IPS-18c (cell line): ENCODE measurements around the gene DNAI2.
"Not testable (repeated sequence)": the region's sequence is repeated elsewhere in the genome, so short reads cannot be mapped to it uniquely, and the experiment has no call there.

Experiments
- H3K4me3 ChIP-seq: 2 replicates; pipeline ENCODE4 v1.7.0; 2013; ENCODE audit warnings: low read depth, mild to moderate bottlenecking, low read length, moderate library complexity; ENCODE audit not compliant: insufficient read depth
- H3K9me3 ChIP-seq: one replicate; pipeline ENCODE4 v1.6.1; 2013; ENCODE audit warnings: mild to moderate bottlenecking, low read length, moderate library complexity; ENCODE audit not compliant: control insufficient read depth, insufficient read depth

Gene DNAI2

GRCh38 chr17:74241847-74242246, 32.2 kb upstream of the DNAI2 start:
- Histone ChIP-seq H3K9me3 (no peaks in the 10 kb centered on the region), H3K4me3 (no peak overlapping the region)

- no peak overlapping the region for H3K4me3 ChIP-seq
- H3K9me3 ChIP-seq = no peaks in the 10 kb centered on the region
Measured at GRCh38 chr17:74243013-74243755, 30.9 kb upstream of the DNAI2 start.

- no peak overlapping the region for H3K4me3 ChIP-seq
- H3K9me3 ChIP-seq = no peaks in the 10 kb centered on the region
Measured at GRCh38 chr17:74244128-74244527, 29.9 kb upstream of the DNAI2 start.

- H3K4me3 ChIP-seq = no peak overlapping the region
Measured at GRCh38 chr17:74244548-74244947, 29.5 kb upstream of the DNAI2 start.

GRCh38 chr17:74245145-74245831, 28.7 kb upstream of the DNAI2 start:
- H3K9me3 ChIP-seq = no peaks in the 10 kb centered on the region
- H3K4me3 ChIP-seq = no peak overlapping the region

More at GRCh38 chr17:74244548-74244947, 29.5 kb upstream of the DNAI2 start:
- H3K9me3 ChIP-seq = no peaks in the 10 kb centered on the region

GRCh38 chr17:74245871-74246270, 28.2 kb upstream of the DNAI2 start:
- Histone ChIP-seq H3K4me3 (0 out of 2 replicates have a peak overlapping the region, but pooled peaks have one; percentile 6), H3K9me3 (no peaks in the 10 kb centered on the region)

- H3K9me3 ChIP-seq = no peaks in the 10 kb centered on the region
- no peak overlapping the region for H3K4me3 ChIP-seq
Measured at GRCh38 chr17:74249590-74250270, 24.3 kb upstream of the DNAI2 start.

GRCh38 chr17:74250324-74250995, 23.6 kb upstream of the DNAI2 start:
- no peak overlapping the region for H3K4me3 ChIP-seq
- no peaks in the 10 kb centered on the region for H3K9me3 ChIP-seq

GRCh38 chr17:74251051-74251450, 23.0 kb upstream of the DNAI2 start:
- Histone ChIP-seq H3K4me3 (no peak overlapping the region), H3K9me3 (no peaks in the 10 kb centered on the region)

GRCh38 chr17:74251569-74251968, 22.5 kb upstream of the DNAI2 start:
- Histone ChIP-seq H3K4me3 (no peak overlapping the region), H3K9me3 (no peaks in the 10 kb centered on the region)

- Histone ChIP-seq H3K4me3 (no peak overlapping the region), H3K9me3 (no peaks in the 10 kb centered on the region)
Measured at GRCh38 chr17:74252211-74252610, 21.8 kb upstream of the DNAI2 start.

- Histone ChIP-seq H3K9me3 (no peaks in the 10 kb centered on the region), H3K4me3 (no peak overlapping the region)
Measured at GRCh38 chr17:74253036-74253435, 21.0 kb upstream of the DNAI2 start.

GRCh38 chr17:74257311-74257710, 16.7 kb upstream of the DNAI2 start:
- no peak overlapping the region for H3K4me3 ChIP-seq
- H3K9me3 ChIP-seq = no peaks in the 10 kb centered on the region

GRCh38 chr17:74259667-74260524, 14.1 kb upstream of the DNAI2 start:
- no peaks in the 10 kb centered on the region for H3K9me3 ChIP-seq
- H3K4me3 ChIP-seq = no peak overlapping the region

GRCh38 chr17:74260525-74260850, 13.5 kb upstream of the DNAI2 start:
- H3K9me3 ChIP-seq = no peaks in the 10 kb centered on the region
- no peak overlapping the region for H3K4me3 ChIP-seq

GRCh38 chr17:74262601-74263000, 11.4 kb upstream of the DNAI2 start:
- Histone ChIP-seq H3K9me3 (no peaks in the 10 kb centered on the region), H3K4me3 (no peak overlapping the region)

GRCh38 chr17:74267054-74267453, 7.0 kb upstream of the DNAI2 start:
- not testable (repeated sequence) for H3K9me3 ChIP-seq, H3K4me3 ChIP-seq
